Measurements from ENCODE around the gene AKR1C8.

DNA sequence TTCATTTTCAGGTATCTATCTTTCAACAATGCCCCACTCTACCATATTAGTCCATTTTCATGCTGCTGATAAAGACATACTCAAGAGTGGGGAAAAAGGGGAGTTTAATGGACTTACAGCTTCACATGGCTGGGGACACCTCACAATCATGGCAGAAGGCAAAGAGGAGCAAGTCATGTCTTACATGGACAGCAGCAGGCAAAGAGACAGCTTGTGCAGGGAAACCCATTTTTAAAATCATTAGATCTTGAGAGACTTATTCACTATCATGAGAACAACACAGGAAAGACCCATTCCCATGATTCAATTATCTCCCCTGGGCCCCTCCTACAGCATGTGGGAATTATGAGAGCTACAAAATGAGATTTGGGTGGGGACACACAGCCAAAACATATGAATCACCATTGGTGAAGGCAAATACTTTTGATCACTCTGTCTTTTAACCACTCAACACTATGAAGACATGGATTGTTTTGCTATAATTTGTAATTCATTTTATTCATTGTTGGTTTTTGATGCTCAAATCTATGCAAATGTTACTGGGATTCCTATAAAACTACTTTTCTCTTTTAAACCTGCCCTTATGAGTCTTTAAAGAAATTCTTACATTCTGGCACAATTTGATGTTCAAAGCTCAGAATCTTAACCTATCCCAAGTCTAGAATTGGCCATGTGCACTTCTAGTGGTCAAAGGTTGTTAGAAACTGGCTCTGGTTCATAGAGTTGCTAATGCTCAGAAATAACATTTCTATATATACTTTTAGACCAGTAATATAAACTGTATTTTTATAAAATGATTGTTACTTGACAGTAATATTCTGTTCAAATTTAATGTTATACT, 27.0 kb upstream of the AKR1C8 start:
- TF ChIP-seq, protein P1, sequence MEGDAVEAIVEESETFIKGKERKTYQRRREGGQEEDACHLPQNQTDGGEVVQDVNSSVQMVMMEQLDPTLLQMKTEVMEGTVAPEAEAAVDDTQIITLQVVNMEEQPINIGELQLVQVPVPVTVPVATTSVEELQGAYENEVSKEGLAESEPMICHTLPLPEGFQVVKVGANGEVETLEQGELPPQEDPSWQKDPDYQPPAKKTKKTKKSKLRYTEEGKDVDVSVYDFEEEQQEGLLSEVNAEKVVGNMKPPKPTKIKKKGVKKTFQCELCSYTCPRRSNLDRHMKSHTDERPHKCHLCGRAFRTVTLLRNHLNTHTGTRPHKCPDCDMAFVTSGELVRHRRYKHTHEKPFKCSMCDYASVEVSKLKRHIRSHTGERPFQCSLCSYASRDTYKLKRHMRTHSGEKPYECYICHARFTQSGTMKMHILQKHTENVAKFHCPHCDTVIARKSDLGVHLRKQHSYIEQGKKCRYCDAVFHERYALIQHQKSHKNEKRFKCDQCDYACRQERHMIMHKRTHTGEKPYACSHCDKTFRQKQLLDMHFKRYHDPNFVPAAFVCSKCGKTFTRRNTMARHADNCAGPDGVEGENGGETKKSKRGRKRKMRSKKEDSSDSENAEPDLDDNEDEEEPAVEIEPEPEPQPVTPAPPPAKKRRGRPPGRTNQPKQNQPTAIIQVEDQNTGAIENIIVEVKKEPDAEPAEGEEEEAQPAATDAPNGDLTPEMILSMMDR (IDR thresholded peaks at IDR 0.05; ENCODE audit: extremely low read depth in 1 of 2, insufficient read depth in 1 of 2, low read depth in 1 of 2, low read length in 2 of 2), result no peak
- TF ChIP-seq FOS (IDR thresholded peaks at IDR 0.05; ENCODE audit: borderline replicate concordance, insufficient read depth, low read length), result no peak
- TF ChIP-seq JUN (IDR thresholded peaks at IDR 0.05; ENCODE audit: borderline replicate concordance, insufficient read depth, insufficient read length, low read depth), result no peak
